NCI-H146 treated with DMSO at 0.1 percent for 48 hours (cell line): ENCODE results near the gene KRTAP5-6.
"Not testable (repeated sequence)": the region's sequence is repeated elsewhere in the genome, so short reads cannot be mapped to it uniquely, and the experiment has no call there.

Experiments used
- DNase-seq: peaks from one replicate; lab custom pipeline; 2025; ENCODE audit not compliant: unreplicated experiment; lab: John Stamatoyannopoulos, UW

KRTAP5-6 gene

DNA sequence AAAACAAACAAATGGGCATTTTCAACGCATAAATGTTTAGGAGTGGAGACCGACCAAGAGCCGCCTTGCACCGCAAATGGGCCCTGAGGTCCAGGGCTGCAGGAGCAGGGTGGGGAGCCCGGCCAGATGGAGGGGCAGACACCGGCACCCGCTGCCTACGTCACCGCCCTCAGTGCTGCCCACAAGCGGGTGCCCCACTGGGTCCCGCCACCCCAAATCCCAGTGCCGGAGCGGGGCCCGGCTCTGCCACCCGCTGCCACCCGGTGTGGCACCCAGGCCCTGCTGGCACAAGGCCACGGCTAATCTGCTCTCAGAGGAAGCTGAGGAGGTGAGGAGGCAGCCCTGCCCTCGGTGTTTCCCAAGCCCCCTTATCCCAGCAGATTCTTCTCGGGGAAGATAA lies 13.8 kb upstream of the KRTAP5-6 start:
- DNase-seq: not testable (repeated sequence)

DNA sequence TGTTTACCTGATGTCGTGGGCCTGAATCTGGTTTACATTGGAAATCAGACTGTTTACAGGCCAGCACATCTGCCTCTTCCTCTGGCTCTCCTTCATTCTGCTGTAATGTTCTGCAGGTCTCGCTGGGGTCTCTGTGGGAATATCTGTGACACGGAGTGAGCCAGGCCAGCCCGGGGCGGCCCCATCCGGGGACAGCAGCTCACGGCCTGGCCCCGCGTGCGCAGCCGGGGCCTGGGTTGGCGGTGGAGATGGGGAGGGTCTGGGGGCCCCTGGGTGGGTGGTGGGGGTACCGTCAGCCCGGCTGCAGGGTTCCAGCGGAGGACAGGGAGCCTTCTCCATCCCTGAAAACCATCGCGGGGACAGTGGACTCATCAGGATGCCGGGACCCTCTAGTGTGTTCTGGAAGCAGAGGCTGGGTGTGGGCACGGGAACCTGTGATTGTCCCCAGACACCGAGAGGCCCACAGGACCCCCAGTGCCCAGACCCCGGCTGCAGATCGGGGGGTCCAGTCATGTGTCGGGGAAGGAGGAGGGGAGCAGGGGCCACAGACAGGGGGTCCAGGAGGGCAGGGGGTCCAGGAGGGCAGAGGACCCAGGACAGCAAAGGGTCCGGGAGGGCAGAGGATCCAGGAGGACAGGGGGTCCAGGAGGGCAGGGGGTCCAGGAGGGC lies 13.0 kb upstream of the KRTAP5-6 start:
- DNase-seq: not testable (repeated sequence)

- DNase-seq: not testable (repeated sequence)
Measured at GRCh38 chr11:1684886-1685874, 11.8 kb upstream of the KRTAP5-6 start.

- DNase-seq: not testable (repeated sequence)
Measured at GRCh38 chr11:1686220-1686619, 10.8 kb upstream of the KRTAP5-6 start.

DNA sequence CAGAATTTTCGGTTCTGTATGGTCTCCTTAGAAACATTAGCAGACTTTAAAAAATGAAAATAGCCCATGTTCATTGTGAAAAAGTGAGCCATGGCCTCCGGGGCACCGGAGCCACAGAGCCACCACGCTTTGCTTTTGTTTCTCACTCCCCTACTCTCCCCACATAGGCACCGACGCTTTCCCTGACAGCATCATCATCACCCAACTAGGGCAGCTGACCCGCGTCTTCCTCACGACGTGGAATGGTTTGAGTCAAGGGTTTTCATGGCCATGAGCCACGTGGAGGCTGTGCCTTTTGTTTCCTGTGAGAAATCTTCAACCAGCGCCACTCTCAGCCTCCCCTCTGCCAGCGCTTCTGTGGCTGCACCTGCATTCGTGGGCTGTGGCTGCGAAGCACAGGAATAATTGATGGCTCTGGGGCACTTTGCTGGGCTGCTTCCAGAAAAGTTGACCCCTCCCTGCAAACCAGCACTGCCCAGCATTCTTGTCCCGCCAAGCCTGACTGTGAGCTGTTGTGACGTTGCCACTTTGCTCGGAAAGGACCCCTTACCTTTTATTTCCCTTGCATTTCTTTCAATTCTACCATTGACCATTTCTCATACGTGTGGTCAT lies 8.6 kb upstream of the KRTAP5-6 start:
- not testable (repeated sequence) for DNase-seq

DNA sequence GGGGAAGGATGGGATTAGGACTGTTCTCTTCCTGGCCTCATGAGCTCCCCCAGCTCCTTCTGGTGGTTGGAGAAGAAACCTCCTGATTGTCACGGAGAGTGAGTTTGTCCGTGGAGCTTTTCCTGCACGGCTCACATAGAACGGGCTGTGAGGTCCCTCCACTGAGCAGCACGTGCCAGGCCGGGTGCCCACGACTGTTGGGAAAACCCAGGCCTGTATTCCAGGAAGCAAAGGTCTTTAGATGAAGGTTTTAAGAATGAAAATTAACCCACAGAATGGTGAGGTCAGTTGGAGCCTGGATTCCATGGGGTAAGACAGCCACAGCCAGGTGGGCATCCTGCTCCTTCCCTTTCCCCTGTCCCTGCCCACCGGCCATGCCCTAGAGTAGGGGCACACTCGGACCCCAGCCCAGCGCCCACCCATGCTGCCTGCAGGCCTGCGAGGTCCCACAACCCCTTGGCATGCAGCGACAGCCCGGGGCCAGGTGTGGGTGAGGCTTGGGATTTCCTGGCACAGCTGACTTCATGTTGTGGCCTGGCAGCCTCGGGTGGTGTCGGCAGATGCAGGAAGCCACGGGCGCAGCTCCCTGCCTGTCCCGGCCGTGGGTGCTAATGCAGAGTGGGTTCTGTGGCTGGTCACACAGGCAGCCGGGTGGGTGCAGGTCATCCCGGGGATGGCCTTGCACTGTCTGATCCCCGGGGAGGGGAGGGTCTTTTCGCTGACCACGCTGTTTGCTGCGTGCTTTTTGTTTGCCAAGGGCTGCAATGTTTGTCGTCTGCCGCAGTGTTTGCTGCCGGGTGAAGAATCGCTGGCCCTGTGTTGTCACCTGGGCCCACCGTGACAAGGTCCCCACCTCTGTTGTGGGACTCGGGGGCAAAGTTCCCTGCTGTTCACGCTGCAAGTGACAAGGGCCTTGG lies 7.5 kb upstream of the KRTAP5-6 start:
- DNase-seq: not testable (repeated sequence)

DNA sequence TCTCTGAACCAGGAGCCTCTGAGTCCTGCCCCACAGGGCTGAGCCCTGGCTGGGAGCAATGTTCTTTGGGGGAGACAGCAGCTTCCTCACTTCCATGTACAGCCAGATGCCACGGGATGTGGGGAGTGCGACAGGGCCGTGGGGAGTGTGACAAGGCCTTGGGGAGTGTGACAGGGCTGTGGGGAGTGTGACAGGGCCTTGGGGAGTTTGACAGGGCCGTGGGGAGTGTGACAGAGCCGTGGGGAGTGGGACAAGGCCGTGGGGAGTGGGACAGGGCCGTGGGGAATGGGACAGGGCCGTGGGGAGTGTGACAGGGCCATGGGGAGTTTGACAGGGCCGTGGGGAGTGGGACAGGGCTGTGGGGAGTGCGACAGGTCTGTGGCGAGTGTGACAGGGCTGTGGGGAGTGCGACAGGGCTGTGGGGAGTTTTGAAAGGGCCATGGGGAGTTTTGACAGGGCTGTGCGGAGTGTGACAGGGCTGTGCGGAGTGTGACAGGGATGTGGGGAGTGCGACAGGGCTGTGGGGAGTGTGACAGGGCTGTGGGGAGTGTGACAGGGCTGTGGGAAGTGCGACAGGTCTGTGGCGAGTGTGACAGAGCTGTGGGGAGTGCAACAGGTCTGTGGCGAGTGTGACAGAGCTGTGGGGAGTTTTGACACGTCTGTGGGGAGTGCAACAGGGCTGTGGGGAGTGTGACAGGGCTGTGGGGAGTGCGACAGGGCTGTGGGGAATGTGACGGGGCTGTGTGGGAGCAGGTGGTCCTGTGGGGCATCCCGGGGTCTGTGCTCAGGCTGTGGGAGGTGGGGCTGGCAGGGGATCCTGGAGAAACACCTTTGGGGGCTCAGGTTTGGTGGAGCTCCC lies 6.6 kb upstream of the KRTAP5-6 start:
- DNase-seq: no peak

GRCh38 chr11:1691026-1691877 lies 5.7 kb upstream of the KRTAP5-6 start:
- DNase-seq: no peak

GRCh38 chr11:1691878-1692707 lies 4.9 kb upstream of the KRTAP5-6 start:
- no peak for DNase-seq

- DNase-seq: no peak
Measured at GRCh38 chr11:1692708-1693326, 4.2 kb upstream of the KRTAP5-6 start.

DNA sequence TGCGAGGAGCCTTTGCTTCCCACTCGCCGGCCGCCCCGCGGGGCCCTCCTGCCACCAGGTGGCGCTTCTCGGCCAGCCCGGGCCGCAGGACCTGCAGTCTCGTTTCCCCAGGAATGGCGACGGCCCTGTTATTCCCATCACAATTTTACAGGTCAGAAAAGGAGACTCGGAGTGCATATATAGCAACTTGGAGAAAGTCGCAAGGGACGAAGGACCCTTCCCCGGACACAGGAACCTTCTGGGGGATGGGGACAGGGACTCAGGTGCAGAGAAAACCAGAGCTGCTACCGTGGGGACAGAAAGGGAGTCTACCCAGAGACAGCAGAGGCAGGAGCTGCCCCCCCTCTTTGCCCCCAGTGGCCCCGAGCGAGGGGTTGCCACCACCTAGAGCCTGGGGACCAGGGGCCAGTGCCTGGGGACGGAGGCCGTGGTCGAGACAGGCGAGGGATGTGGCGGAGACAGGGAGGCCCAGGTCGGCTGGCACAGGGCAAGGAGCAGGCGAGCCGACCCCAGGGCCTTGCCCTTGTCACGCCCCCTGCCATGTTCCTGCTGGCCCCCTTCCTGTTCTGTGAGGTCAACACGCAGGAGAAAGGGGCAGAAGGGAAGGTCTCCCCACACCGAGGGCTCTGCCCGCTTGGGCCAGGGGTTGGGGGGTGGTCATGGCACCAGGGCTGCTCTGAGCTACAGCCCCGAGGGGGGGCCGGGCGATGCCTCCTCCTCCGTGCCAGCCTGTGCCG lies 3.5 kb upstream of the KRTAP5-6 start:
- DNase-seq: peak; percentile 9

- peak; percentile 38 for DNase-seq
Measured at GRCh38 chr11:1694064-1694845, 2.7 kb upstream of the KRTAP5-6 start.

GRCh38 chr11:1694846-1695547 lies 2.0 kb upstream of the KRTAP5-6 start:
- no peak for DNase-seq

GRCh38 chr11:1695548-1696108 lies 1.4 kb upstream of the KRTAP5-6 start:
- no peak for DNase-seq

DNA sequence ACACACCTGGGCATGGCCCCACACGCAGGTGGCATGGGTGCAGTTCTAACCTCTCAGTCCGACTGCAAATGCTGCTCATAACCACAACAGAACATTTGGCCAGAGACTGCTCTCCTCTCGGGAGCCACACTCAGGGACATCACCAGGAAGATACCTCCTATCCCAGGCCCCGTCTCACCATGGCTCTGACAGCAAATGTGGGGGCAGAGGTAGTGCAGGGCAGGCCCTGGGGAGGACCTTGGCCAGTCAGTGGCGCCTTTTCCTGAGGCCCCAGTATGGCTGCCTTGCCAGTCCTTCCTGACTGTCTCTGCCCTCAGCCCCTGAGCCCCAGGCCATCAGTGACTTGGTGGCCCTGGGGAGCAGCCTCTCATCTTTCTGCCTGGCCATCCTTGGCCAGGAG lies 2.8 kb downstream of the KRTAP5-6 start:
- DNase-seq: no peak
